GM06990 (cell line): ENCODE measurements around the gene PERCC1.

ENCODE experiments used
- DNase-seq: peaks from one replicate; pipeline ENCODE4 v3.0.0-alpha.2; 2011; ENCODE audit not compliant: insufficient read length; ENCODE audit errors: extremely low read depth
- H3K27me3 ChIP-seq: replicated peaks from 2 replicates; pipeline ENCODE4 v1.6.0; 2011; ENCODE audit warnings: low read length; ENCODE audit not compliant: control insufficient read depth, insufficient read depth
- H3K36me3 ChIP-seq: 2 replicates; pipeline ENCODE4 v1.5.1; 2011; ENCODE audit warnings: low read length; ENCODE audit not compliant: control insufficient read depth, insufficient read depth
- H3K4me3 ChIP-seq: replicated peaks from 2 replicates; pipeline ENCODE4 v1.5.1; 2011; ENCODE audit warnings: low read depth, mild to moderate bottlenecking, control low read depth, low read length
- CTCF ChIP-seq: IDR thresholded peaks from 2 replicates; pipeline ENCODE4 v1.5.1; 2011; ENCODE audit warnings: low read length, control low read depth, mild to moderate bottlenecking, inconsistent platforms; ENCODE audit not compliant: insufficient read depth, poor library complexity, severe bottlenecking

Gene PERCC1

GRCh38 chr16:1430759-1431496, at the start of gene PERCC1:
PERCC1 (plus strand) TSS chr16:1431078; CDS start chr16:1432594, 1,516 bp downstream.
- no peak for TF ChIP-seq CTCF

DNA sequence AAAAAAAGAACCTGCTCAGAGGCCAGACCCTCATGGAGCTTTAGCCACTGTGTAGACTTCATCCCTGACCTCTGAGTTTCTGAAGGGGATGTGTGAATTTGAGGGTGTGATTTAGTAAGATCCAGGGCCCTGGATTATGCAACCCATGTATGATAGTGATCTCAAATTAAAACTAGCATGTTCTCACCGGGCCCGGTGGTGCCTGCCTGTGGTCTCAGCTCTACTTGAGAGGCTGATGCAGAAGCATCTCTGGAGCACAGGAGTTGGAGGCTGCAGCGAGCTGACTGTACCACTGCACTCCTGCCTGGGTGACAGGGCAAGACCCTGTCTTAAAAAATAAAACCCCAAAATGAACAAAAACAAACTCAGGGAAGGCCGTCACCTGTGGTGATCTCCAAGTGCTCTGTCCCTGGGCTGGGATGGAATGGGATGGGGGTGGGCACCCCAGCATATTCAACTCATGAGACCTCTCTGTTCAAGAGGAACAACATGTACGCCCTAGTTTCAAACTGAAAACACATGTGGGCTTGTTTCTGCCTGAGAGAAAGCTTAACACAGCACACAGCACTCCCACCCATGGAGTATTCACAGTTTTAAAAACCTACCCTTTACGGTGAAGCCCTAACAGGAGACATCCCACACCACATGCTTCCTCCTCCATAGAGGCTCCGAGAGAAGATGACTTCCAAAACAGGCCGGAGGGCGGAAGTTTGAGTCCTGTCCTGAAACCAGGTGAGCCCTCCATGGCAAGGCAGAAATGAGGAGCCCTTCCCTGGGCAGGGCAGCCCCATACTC, 49.1 kb upstream of the PERCC1 start:
- no peak for TF ChIP-seq CTCF
- DNase-seq: no peak
- no peak overlapping the region for H3K4me3 ChIP-seq
- no peaks in the 10 kb centered on the region for H3K27me3 ChIP-seq
- H3K36me3 ChIP-seq: peaks cover 3% of the 10 kb centered on the region

More at GRCh38 chr16:1430759-1431496, at the start of gene PERCC1:
- no peaks in the 10 kb centered on the region; the same call in 1 of the 2 replicates for H3K27me3 ChIP-seq
- H3K36me3 ChIP-seq: no peaks in the 10 kb centered on the region
- H3K4me3 ChIP-seq: no peak within 1 kb of the TSS
- no peak for DNase-seq

DNA sequence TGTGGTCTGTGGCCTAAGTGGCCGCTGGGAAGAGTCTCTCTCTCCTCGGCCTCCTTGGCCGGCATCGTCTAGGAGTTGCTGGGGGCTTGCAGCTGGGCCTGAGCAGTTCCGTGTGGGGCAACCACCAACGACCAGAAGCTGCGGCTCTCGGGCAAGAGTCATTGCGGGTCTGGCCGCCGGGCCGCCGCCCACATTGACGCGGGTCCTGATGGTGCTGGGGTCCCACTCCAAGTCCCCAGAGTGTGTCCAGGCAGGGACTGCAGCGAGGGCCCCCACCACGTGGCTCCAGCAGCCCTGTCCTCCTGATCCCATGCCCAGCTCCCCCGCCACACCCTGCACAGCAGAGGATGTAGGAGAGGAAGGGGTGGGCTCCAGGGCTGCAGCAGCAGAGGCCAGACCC, 47.3 kb upstream of the PERCC1 start:
- TF ChIP-seq CTCF: no peak
- Histone ChIP-seq H3K36me3 (peaks cover 7% of the 10 kb centered on the region), H3K27me3 (no peaks in the 10 kb centered on the region), H3K4me3 (no peak overlapping the region)
- DNase-seq: no peak

DNA sequence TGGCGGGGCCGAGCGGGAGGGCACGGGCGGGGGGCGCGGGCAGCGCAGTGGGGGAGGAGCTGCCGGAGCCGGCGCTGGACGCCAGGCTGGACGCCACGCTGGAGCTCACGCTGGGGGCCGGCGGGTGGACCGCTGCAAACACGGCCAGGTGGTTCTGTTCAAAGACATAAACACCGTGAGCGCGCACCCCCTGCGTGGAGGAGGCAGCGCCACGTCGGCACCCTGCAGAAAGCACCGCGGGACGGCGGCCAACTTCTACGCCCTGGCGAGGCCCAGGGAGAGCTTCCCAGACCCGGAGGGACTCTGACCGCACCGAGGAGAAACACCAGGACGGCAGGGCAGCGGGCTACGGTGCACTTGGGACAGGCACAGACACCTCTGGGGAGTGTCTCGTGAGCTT, 45.6 kb upstream of the PERCC1 start:
- Histone ChIP-seq H3K27me3 (no peaks in the 10 kb centered on the region), H3K36me3 (peaks cover 10% of the 10 kb centered on the region), H3K4me3 (no peak overlapping the region)
- DNase-seq: no peak
- TF ChIP-seq CTCF: no peak

DNA sequence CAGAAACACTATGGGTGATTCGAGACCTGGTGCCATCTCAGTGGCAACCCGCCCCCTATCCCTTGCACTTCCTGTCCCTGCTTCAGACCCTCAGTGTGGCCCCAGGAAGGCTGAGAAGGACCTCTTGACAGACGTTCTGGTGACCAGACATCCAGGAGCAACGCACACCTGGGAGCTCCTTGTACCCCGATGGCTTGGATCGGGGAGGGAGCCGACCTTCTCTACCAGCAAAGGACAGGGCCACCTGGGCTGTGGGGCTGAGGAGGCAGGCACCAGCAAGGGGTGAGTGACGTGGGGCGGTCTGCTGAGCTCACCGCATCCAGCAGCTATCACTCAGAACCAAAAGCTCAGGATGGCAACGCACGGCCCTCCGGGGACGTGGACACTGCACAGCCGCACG, 43.5 kb upstream of the PERCC1 start:
- Histone ChIP-seq H3K36me3 (peaks cover 13% of the 10 kb centered on the region), H3K4me3 (no peak overlapping the region), H3K27me3 (no peaks in the 10 kb centered on the region)
- no peak for DNase-seq
- TF ChIP-seq CTCF: no peak
